ENCODE results near the gene TVP23A.
"Not testable (repeated sequence)": the region's sequence is repeated elsewhere in the genome, so short reads cannot be mapped to it uniquely, and the experiment has no call there.

The TVP23A gene

DNA sequence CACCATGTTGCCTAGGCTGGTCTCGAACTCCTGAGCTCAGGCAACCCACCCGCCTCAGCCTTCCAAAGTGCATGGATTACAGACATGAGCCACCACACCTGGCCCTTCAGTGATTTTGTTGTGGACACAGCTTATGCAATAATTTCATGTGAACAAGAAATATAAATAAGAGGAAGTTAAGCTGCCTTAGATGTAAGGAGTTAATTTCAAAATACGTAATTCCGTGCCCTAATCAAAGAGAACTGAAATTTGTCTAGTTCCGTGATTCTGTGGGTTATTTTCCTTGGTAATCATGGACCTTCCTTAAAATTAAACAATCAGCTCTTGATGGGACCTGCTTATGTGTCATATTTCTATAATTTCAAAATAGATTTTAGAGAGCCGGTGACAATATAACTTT, 11.9 kb downstream of the TVP23A start:
- no peak overlapping the region for H3K4me3 ChIP-seq (ENCODE audit: low read depth, low read length)

DNA sequence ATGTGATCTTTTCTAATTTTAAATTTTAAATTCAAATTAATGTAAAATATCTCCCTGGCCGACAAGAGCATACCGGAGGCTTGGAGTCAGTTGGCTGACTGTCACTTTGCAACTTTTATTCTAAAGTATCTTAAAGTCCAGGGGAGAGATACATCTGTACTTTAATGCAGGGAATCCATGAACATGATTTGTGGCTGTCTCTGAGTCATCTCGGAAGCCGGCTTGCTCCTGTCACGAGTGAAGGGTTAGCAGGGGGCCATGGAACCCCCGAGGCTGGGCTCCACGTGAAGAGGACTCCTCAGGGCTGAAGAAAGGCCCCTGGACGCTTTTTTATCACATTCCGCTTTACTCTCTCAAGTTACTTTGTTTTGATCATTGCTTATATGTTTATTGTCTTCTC, 13.3 kb downstream of the TVP23A start:
- H3K4me3 ChIP-seq (ENCODE audit: low read depth, low read length), result no peak overlapping the region

DNA sequence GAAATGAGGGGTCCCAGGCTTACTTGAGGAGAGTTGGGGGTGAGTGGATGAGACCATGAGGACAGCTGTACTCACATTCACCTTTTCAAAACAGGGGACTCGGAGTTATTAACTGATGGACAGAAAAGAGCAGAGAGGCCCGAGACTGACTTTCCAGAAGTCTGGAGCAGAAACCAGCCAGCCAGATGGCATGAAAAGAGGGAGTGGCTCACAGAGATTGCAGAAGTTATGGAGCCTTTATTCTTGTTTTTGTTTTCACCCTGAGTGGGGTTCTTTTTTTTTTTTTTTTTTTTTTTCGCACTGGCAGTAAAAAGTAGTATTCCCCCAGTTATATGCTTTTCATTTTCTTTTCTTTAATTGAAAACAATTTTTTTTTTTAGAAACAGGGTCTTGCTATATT, 18.9 kb downstream of the TVP23A start:
- H3K4me3 ChIP-seq (ENCODE audit: low read depth, low read length), result no peak overlapping the region

DNA sequence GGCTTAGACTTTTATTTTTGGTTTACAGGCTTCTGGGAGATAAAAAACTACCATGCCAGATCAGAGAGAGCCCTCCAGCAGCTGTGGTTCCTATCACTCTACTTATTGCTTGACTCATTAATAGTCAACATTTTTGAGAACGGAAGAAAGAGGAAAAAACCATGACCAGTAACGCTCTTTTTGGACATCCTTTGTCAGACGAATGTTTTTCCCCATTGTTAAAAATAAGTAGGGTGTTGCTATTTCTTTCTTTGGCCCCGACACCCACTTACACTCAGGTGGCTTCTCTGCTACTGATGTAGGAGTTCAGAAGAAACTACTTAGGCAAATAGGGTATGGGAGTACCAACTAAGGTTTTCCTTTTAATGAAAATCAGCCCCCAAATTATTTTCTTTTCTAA, 27.5 kb downstream of the TVP23A start:
- no peak overlapping the region for H3K4me3 ChIP-seq (ENCODE audit: low read depth, low read length)

DNA sequence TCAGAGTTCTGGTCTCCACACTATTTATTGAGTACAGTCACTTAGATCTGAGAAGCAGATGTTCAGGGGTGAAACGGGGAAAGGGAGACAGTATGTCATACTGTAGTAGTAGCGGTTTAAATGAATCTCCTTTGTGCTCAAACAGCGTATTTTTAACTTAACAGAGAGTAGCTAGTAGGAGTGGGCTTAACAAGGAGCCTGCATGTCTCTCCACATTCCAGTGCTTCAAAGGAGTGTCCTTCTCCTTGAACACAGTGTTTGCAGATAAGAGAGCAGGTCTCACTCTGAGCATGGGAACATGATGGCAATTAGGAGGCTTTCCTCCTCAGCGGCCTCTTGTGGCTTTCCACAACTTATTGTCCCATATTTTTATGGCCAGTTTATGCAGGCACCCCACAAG, 30.0 kb downstream of the TVP23A start:
- not testable (repeated sequence) for H3K4me3 ChIP-seq (ENCODE audit: low read depth, low read length)

DNA sequence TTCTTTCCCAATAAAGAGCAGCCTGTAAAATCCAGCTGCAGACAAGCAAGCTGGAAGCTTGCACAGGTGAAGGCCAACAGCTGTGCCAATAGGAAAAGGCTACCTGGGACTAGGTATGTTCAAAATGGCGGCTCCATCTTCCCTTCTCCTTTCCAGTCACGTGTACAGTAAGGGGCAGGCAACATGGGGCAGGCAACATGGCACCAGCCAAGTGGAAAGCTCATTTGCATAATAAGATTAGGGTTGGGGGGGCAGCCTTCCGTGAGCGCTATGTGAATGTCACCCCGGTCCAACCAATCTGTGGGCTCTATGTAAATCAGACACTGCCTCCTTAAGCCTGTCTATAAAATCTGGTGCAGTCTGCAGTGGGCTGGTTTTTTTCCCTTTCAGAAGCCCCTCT, 31.3 kb downstream of the TVP23A start:
- H3K4me3 ChIP-seq (ENCODE audit: low read depth, low read length), result no peak overlapping the region

DNA sequence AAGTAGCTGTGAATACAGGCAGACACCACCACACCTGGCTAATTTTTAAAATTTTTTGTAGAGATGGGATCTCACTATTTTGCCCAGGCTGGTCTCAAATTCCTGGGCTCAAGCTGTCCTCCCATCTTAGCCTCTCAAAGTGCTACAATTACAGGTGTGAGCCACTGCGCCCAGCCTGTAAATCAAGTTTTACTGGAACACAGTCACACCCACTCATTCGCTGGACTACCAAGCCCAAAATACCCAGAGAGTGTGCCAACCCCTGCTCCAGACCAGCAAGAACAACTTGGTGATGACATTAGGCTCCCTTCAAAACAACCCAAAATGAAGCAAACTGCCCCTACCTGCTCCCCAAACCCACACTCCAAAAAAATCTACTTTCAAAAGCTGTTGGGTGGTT, 36.0 kb downstream of the TVP23A start:
- H3K4me3 ChIP-seq (ENCODE audit: low read depth, low read length), result no peak overlapping the region

DNA sequence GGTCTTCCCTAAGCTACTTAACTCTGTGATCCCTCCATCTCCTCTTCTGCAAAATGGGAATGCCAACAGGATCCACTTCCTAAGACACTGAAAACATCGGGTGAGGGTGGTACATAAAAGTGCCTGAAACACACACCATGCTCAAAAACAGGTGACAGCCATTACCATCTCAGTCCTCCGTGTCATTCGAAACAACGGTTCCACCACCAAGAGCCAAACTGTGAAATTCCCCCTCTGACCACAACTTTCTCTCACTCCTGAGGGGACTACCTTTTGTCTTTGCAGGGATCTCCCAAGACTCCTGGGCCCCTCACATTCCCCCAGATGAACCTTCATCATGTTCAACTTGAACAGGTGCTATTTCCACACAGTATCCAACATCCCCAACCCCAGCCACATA, 38.0 kb downstream of the TVP23A start:
- H3K4me3 ChIP-seq (ENCODE audit: low read depth, low read length), result no peak overlapping the region

DNA sequence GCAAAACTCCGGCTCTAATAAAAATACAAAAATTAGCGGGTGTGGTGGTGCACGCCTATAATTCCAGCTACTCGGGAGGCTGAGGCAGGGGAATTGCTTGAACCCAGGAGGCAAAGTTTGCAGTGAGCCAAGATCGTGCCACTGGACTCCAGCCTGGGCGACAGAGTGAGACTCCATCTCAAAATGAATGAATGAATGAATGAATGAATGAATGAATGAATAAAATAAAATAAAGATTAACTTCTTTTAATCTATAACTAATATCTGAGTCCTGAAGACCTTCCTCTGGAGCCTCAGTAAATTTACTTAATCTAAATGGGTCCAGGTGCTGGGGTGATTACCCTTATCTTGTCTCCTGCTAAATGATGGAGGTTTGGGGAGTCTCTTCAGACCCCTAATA, 38.7 kb downstream of the TVP23A start:
- H3K4me3 ChIP-seq (ENCODE audit: low read depth, low read length), result not testable (repeated sequence)

DNA sequence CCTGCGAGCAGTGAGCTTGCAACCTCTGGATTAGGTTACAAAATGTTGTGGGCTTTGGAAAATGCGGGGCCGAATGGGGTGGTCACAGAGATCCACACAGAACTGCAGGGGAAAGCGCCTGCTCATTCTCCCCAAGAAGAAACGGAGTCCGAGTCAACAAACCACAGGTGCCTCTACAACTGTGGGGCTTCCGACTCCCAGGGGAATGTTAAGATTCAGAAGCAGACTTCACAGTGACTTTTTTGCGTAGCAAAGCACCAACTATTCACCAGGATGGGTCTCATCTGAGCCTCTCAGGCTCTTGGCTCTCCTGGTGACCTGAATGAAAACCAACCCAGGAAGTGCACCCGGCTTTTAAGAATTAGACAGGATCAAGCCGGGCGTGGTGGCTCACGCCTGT, 41.2 kb downstream of the TVP23A start:
- no peak overlapping the region for H3K4me3 ChIP-seq (ENCODE audit: low read depth, low read length)

DNA sequence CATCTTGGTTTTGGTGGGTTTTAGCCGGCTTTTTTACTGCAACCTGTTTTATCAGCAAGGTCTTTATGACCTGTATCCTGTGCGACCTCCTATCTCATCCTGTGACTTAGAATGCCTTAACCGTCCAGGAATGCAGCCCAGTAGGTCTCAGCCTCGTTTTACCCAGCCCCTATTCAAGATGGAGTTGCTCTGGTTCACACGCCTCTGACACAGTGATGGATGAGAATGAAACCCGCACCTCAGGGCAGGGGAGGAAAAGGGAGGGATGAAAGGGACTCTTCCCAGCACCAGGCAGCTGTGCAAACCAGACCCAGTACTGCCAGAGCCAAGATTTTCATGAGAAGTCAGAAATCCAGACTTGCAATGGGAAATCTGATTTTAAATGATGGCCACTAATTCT, 41.7 kb downstream of the TVP23A start:
- not testable (repeated sequence) for H3K4me3 ChIP-seq (ENCODE audit: low read depth, low read length)

DNA sequence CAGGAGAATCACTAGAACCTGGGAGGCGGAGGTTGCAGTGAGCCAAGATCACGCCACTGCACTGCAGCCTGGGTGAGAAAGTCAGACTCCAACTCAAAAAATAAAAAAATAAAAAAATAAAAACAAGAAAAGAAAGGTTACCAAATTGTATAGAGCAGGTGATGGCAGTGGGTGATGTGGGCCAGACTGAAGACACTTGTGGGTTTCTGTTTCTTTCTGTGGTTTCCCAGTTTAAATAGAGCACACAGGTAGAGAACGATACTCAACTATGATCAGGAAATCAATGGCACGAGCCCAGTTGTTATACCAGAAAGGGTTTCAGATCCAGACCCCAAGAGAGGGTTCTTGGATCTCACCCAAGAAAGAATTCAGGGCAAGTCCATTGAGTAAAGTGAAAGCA, 42.3 kb downstream of the TVP23A start:
- H3K4me3 ChIP-seq (ENCODE audit: low read depth, low read length), result no peak overlapping the region

DNA sequence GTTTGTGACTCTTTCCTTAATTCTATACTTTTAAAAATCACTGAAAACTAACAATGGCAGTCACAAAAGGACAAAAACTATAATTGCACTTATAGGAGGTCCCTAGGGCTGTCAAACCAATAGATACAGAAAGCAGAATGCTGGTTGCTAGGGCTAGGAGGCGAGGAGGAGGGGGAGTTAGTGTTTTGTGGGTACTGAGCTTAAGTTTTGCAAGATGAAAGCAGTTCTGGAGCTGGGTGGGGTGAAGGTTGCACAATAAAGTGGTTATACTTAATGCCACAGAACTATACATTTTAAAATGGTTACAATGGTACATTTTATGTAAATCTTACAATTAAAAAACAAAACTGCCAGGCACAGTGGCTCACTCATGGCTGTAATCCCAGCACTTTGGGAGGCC, 47.7 kb downstream of the TVP23A start:
- no peak overlapping the region for H3K4me3 ChIP-seq (ENCODE audit: low read depth, low read length)

DNA sequence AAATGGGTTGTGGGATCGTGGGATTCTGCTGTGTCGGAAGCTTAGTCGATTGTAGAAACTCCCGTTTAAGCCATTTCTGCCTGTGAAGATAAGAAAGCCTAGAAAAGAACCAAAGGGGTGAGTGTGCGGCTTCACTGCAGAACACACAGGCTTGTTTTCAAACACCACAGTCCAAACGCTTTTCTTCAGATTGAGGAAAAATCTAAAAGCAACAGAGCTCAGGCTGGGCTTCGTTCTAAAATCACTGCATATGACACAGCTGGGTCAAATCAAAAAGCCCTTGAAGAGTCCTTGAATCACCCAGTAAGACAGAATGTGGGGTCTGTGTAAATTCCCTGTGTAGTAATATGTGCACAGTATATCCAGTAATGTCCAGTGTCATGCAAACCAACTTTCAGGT, 49.2 kb downstream of the TVP23A start:
- H3K4me3 ChIP-seq (ENCODE audit: low read depth, low read length), result no peak overlapping the region

DNA sequence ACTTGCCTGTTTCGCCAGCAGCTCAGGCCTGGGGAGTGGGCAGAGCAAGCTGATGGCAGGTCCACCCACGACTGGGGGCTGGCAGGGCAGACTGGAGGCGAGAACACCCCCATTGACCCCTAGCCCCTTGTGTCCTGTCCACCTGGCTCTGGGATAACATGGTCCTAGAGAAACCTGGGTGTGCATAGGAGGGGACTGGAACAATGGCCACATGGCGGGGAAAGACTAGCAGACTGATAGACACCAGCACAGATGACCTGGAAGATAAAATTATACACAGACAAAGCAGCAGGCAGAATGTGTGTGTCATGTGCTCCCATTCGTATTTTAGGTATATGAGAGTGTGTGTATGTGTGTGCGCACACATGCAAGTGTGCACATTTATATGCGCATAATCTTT, 51.5 kb downstream of the TVP23A start:
- H3K4me3 ChIP-seq (ENCODE audit: low read depth, low read length), result no peak overlapping the region

DNA sequence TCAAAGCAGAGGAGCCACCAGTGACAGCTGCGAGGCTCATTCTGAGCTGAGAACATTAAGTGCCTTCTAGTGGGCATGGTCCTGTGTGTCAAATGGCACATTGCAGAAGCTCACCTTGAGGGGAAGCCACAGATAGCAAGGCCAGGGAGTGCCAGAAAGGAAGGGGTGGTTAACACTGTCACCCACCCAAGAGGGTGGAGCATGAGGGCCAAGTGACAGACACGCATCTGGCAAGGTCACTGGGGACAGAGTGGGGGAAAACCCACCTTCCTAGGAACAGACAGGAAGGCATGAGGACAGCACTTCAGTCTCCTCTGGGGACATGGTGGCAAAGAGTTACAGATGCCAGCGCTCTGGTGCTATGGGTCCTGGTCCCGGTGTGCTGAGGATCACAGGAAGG, 52.8 kb downstream of the TVP23A start:
- no peak overlapping the region for H3K4me3 ChIP-seq (ENCODE audit: low read depth, low read length)

DNA sequence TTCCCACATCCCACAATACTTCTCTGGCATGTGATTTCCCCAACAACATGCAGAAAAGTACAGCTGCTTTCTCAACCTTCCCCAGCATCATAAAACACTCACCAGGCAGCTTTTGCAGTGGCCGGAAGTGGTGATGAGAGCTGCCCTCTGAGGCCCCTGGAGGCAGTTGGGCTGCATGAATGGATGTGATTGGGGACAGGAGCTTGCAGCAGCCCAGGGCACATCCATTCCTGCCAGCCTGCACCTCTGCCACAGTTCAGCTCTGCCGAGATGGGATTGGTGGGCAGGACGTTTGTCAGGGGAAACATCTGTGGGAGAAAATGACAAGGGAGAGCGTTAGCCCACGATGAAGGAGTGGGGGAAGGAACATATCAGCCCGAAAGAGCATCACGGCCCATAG, 55.1 kb downstream of the TVP23A start:
- no peak overlapping the region for H3K4me3 ChIP-seq (ENCODE audit: low read depth, low read length)

DNA sequence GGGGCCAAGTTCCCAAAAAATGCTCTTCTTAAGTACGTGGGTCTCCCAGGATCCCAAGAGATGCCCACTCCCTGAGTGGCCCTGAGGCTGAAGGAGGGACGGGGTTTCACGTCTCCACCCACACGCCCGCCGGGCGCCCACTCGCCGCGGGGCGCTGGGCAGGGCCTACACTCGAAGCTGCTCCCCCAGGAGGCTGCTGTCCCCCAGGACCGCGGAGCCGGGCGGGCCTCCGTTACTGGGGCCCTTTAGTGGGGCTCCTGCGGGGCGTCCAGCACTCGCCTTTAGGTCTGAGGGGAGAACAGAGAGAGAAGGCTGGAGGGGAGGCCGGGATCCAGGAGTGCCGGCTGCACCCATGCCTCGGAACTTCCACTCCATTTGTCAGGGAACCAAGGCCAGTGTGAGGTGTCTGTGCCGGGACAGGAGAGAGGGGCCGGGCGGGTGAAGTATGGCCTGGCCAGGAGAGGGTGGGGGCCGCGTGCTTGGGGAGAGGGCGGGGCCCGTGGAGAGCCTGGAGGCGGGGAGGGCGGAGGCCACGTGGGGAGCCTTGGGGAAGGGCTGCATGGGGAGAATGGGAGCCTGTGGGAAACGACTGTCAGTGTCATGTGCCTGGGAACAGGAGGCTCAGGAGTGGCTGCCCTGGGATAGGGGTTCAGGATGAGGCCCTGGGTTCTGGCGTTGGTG, 56.1 kb downstream of the TVP23A start:
- H3K4me3 ChIP-seq (ENCODE audit: low read depth, low read length), result no peak overlapping the region

DNA sequence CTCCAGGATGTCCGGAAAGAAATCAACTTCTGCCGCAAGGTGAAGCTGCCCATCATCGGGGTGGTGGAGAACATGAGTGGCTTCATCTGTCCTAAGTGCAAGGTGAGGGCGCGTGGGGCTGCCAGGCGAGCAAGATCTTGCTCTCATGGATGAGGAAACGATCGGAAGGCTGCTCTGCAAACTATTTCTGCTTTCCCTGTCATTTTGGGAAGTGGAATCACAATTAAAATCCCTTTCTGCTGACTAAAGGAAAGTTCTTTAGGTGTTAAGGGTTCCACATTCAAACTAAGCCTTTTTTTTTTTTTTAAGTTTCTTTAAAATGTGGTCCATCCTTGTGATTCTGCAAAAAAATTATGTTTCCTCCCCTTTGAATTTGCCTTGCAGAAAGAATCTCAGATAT, 57.2 kb downstream of the TVP23A start:
- H3K4me3 ChIP-seq (ENCODE audit: low read depth, low read length), result no peak overlapping the region

DNA sequence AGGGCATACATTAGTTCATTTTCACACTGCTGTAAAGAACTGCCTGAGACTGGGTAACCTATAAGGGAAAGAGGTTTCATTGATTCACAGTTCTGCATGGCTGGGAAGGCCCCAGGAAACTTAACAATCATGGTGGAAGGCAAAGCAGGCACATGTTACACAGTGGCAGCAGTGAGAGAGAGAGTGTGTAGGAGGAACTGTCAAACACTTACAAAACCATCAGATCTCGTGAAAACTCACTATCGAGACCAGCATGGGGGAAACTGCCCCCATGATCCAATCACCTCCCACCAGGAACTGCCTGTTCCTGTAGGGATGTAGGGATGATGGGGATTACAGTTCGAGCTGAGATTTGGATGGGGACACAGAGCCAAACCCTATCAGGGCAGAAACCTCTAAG, 57.7 kb downstream of the TVP23A start:
- H3K4me3 ChIP-seq (ENCODE audit: low read depth, low read length), result no peak overlapping the region

DNA sequence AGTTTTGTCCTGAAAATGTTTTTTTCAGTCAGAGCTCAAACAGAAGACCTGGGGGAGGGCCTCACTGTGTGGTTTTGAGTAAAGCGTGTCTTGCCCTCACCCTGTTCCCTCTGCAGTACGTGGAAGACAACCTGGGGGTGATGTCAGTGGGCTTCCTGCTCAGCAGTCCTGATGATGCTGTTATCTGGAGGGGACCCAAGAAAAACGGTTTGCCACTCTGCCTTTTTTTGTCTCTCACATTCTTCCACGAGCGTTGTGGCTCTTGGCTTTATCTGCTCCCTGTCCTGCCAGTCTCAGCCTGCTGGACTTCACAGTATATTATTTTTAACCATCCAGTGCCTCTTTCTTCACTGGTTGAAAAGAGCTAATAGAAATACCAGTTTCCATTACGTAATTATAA, 62.0 kb downstream of the TVP23A start:
- H3K4me3 ChIP-seq (ENCODE audit: low read depth, low read length), result no peak overlapping the region

DNA sequence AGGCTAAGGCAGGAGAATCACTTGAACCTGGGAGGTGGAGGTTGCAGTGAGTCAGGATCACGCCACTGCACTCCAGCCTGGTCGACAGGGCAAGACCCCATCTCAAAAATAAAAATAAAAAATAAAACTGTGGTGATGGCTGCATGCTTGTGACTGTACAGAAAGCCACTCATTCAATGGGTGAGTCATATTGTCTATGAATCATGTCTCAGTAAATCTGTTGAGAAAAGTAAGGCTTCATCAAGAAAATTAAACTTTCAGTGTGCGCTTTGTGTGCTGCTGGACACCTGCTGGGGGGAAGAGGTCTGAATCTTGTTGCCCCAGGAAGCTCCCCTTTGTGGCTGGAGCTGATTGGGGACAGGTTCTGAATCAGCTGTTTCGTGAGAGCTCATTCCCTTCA, 63.7 kb downstream of the TVP23A start:
- no peak overlapping the region for H3K4me3 ChIP-seq (ENCODE audit: low read depth, low read length)

DNA sequence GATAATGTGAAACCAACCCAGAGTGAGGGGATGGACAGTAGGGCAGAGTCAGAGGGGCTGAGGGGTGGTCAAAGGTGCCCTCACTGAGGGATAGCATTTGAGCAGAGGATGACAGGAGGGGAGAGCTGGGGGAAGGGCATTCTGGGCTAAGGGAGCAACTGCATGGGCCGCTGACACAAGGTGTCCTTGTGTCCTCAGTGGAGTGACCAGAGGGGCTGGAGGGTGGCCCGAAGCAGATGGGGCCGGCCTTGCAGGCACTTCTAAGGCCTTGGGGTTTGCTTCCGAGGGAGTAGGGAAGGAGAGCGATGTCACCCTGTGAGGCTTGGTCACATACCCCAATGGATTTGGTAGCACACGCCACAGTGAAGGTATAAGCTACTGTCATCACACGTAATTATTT, 64.9 kb downstream of the TVP23A start:
- no peak overlapping the region for H3K4me3 ChIP-seq (ENCODE audit: low read depth, low read length)
